Mesenchymal stem cell (in vitro differentiated cells and primary cell): ENCODE measurements around the gene PLXNC1.

Experiments
- DNase-seq: peaks from one replicate; pipeline ENCODE4 v3.0.0-alpha.2; 2013
- H2AFZ ChIP-seq: one replicate; pipeline ENCODE4 v1.6.1; 2013; ENCODE audit warnings: low read depth, mild to moderate bottlenecking, control low read depth, inconsistent platforms, low read length, moderate library complexity
- H2AK5ac ChIP-seq: 2 replicates; pipeline ENCODE4 v1.6.1; 2013; ENCODE audit warnings: low read length, moderate library complexity, mild to moderate bottlenecking, inconsistent platforms; ENCODE audit not compliant: severe bottlenecking
- H2BK120ac ChIP-seq: one replicate; pipeline ENCODE4 v1.6.1; 2013; ENCODE audit warnings: low read depth, mild to moderate bottlenecking, inconsistent platforms, low read length, moderate library complexity
- H2BK12ac ChIP-seq, 2 experiments: one replicate each; pipeline ENCODE4 v1.6.1; 2013; ENCODE audit warnings: inconsistent platforms in 2 of 2, low read length in 2 of 2, mild to moderate bottlenecking in 2 of 2, moderate library complexity in 2 of 2, control low read depth in 1 of 2
- H2BK15ac ChIP-seq: one replicate; pipeline ENCODE4 v1.6.1; 2013; ENCODE audit warnings: mild to moderate bottlenecking, low read depth, inconsistent platforms; ENCODE audit not compliant: poor library complexity, severe bottlenecking
- H2BK5ac ChIP-seq: 2 replicates; pipeline ENCODE4 v1.6.1; 2013; ENCODE audit warnings: low read depth, mild to moderate bottlenecking, low read length, control low read depth, inconsistent platforms; ENCODE audit not compliant: poor library complexity, severe bottlenecking
- H3K14ac ChIP-seq, 2 experiments: one replicate each; pipeline ENCODE4 v1.6.1; 2013; ENCODE audit warnings: inconsistent platforms in 2 of 2, low read length in 2 of 2, control low read depth in 1 of 2, mild to moderate bottlenecking in 1 of 2, moderate library complexity in 1 of 2
- H3K18ac ChIP-seq, 2 experiments: one replicate each; pipeline ENCODE4 v1.6.1; 2013; ENCODE audit warnings: inconsistent platforms in 2 of 2, low read length in 2 of 2, control low read depth in 1 of 2, low read depth in 1 of 2, mild to moderate bottlenecking in 1 of 2
- H3K23ac ChIP-seq, 2 experiments: one replicate each; pipeline ENCODE4 v1.6.1; 2013; ENCODE audit warnings: inconsistent platforms in 2 of 2, low read length in 2 of 2, mild to moderate bottlenecking in 2 of 2, moderate library complexity in 2 of 2, control low read depth in 1 of 2
- H3K27ac ChIP-seq: 2 replicates; pipeline ENCODE4 v1.5.1; 2013; ENCODE audit warnings: mild to moderate bottlenecking, moderate library complexity, low read length, control low read depth, inconsistent platforms; ENCODE audit not compliant: poor library complexity, severe bottlenecking
- H3K27me3 ChIP-seq, 2 experiments: 2 replicates each; pipeline versions ENCODE4 v1.6.1 to v1.7.0; 2013; ENCODE audit warnings: low read length in 2 of 2, mild to moderate bottlenecking in 2 of 2, moderate library complexity in 2 of 2, control low read depth in 1 of 2, inconsistent platforms in 1 of 2; ENCODE audit not compliant: control insufficient read depth in 1 of 2, insufficient read depth in 1 of 2
- H3K36me3 ChIP-seq, 2 experiments: 2 replicates each; pipeline versions ENCODE4 v1.6.1 to v1.7.0; 2013; ENCODE audit warnings: low read length in 2 of 2, control low read depth in 1 of 2, inconsistent platforms in 1 of 2, low read depth in 1 of 2, mild to moderate bottlenecking in 1 of 2; ENCODE audit not compliant: insufficient read depth in 2 of 2, control insufficient read depth in 1 of 2
- H3K4ac ChIP-seq, 2 experiments: one replicate each; pipeline ENCODE4 v1.6.1; 2013; ENCODE audit warnings: inconsistent platforms in 2 of 2, low read length in 2 of 2, mild to moderate bottlenecking in 2 of 2, moderate library complexity in 2 of 2, control low read depth in 1 of 2, low read depth in 1 of 2
- H3K4me1 ChIP-seq: 2 replicates; pipeline ENCODE4 v1.6.1; 2013; ENCODE audit warnings: low read depth, low read length, control low read depth; ENCODE audit not compliant: control insufficient read depth, insufficient read depth
- H3K4me2 ChIP-seq: 2 replicates; pipeline ENCODE4 v1.6.1; 2013; ENCODE audit warnings: low read length, mild to moderate bottlenecking, inconsistent platforms; ENCODE audit not compliant: poor library complexity, severe bottlenecking
- H3K4me3 ChIP-seq, 2 experiments: 2 replicates each; pipeline versions ENCODE4 v1.5.1 to v1.7.0; 2013; ENCODE audit warnings: low read length in 2 of 2, mild to moderate bottlenecking in 2 of 2, control low read depth in 1 of 2, low read depth in 1 of 2; ENCODE audit not compliant: insufficient read depth in 1 of 2
- H3K79me1 ChIP-seq: replicated peaks from 2 replicates; pipeline ENCODE4 v1.6.1; 2013; ENCODE audit warnings: mild to moderate bottlenecking, control low read depth, low read length, inconsistent platforms; ENCODE audit not compliant: poor library complexity, severe bottlenecking
- H3K9ac ChIP-seq: 2 replicates; pipeline ENCODE4 v1.7.0; 2013; ENCODE audit warnings: mild to moderate bottlenecking, low read length, moderate library complexity
- H3K9me3 ChIP-seq: 2 replicates; pipeline ENCODE4 v1.7.0; 2013; ENCODE audit warnings: mild to moderate bottlenecking, low read length; ENCODE audit not compliant: control insufficient read depth
- H4K8ac ChIP-seq: one replicate; pipeline ENCODE4 v1.6.1; 2013; ENCODE audit warnings: inconsistent platforms, mild to moderate bottlenecking, low read length, moderate library complexity
- H4K91ac ChIP-seq: one replicate; pipeline ENCODE4 v1.6.1; 2013; ENCODE audit warnings: mild to moderate bottlenecking, low read length, inconsistent platforms
- WGBS: methylation state at CpG from one replicate; pipeline ENCODE4 v1.1.7; 2013; ENCODE audit warnings: mixed read lengths; 5-methylcytosine and 5-hydroxymethylcytosine counted together

PLXNC1 gene

DNA sequence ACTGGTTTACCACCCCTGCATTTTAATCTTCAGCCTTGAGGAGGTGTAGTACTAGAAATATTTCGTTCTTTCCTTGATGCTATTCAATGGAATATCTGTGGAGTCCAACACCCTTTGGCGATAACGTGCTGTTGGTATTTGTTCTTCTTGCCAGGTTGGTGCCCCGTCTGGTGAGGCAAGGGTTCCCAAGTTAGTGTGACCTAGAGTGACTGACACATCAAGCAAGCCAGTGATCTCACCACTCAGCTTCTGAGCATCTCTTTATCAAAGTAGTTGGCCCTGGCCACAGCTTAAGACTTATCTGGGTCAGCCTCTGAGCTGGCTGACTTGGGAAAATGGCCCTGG is 60.2 kb downstream of the PLXNC1 start:
- Histone ChIP-seq H3K23ac (no peak overlapping the region), H2BK120ac (no peak overlapping the region), H2BK5ac (no peak overlapping the region), H2AK5ac (no peak overlapping the region), H2AFZ (no peak overlapping the region), H3K9me3 (no peaks in the 10 kb centered on the region), H3K27me3 (no peaks in the 10 kb centered on the region), H3K4me1 (peaks cover 1% of the 10 kb centered on the region), H3K79me1 (no peaks in the 10 kb centered on the region), H3K18ac (no peak overlapping the region), H3K9ac (peak overlapping the region; percentile 74), H3K14ac (no peak overlapping the region), H4K8ac (no peak overlapping the region), H2BK12ac (no peak overlapping the region), H3K4me2 (no peak overlapping the region), H4K91ac (no peak overlapping the region), H3K36me3 (no peaks in the 10 kb centered on the region), H3K4me3 (peak overlapping the region in 1 of 2 experiments; percentile 61), H2BK15ac (no peak overlapping the region), H3K4ac (no peak overlapping the region), H3K27ac (no peak overlapping the region)
- 98% methylated on average over 4 of the region's 4 CpGs for WGBS
- no peak for DNase-seq

DNA sequence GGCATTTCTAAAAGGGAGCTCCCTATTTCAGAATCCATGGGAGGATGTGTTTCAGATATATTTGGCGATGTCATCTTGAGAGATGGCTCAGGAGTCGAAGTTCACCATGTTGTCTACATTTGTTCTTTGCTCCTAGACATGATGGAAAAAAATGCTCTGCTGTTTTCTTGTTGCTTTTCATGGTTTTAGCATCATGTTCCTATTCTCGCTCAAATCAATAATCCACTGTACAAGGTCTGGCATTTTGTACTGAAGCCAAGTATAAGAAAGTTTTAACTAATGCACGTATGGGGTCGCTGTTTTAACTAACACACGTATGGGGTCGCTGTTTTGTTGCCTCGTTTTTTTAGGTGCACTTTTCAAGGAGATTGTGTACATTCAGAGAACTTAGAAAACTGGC is 60.9 kb downstream of the PLXNC1 start:
- no peaks in the 10 kb centered on the region for H3K36me3 ChIP-seq
- H3K23ac ChIP-seq, result no peak overlapping the region
- no peak overlapping the region for H4K91ac ChIP-seq
- no peak overlapping the region for H2BK5ac ChIP-seq
- H2BK15ac ChIP-seq, result no peak overlapping the region
- H3K9ac ChIP-seq, result no peak overlapping the region
- H2AFZ ChIP-seq, result no peak overlapping the region
- H3K14ac ChIP-seq, result no peak overlapping the region
- no peak overlapping the region for H2BK120ac ChIP-seq
- H4K8ac ChIP-seq, result no peak overlapping the region
- 86% methylated on average over 6 of the region's 8 CpGs for WGBS
- no peak overlapping the region for H3K4me2 ChIP-seq
- no peak overlapping the region for H3K18ac ChIP-seq
- no peak for DNase-seq
- no peak overlapping the region for H3K4me3 ChIP-seq
- no peak overlapping the region for H3K4ac ChIP-seq
- no peak overlapping the region for H3K27ac ChIP-seq
- H3K27me3 ChIP-seq, result no peaks in the 10 kb centered on the region
- H3K9me3 ChIP-seq, result no peaks in the 10 kb centered on the region
- H2AK5ac ChIP-seq, result no peak overlapping the region
- no peaks in the 10 kb centered on the region for H3K4me1 ChIP-seq
- H3K79me1 ChIP-seq, result no peaks in the 10 kb centered on the region
- no peak overlapping the region for H2BK12ac ChIP-seq

DNA sequence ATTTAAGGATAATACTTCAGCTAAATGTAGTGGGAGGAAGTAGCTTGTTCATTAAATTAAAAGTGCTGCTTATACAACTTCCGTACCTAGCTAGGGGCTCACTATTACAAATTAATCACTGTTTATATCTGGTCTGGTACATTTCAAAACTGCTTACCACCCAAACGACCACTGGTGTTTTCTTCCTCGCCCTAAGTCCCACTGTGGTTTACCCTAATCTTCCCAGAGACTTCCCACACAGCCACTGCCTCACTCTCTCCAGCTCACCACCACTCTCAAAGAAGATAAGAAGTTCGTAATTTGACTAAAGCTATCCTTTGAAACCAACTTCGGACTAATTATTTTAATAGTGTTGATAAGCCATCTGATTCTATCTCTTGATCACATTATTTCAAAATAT is 62.6 kb downstream of the PLXNC1 start:
- H3K79me1 ChIP-seq, result no peaks in the 10 kb centered on the region
- no peak overlapping the region for H2BK15ac ChIP-seq
- no peak overlapping the region for H3K27ac ChIP-seq
- no peak overlapping the region for H2AFZ ChIP-seq
- no peak overlapping the region for H2AK5ac ChIP-seq
- no peak overlapping the region for H3K4ac ChIP-seq
- no peaks in the 10 kb centered on the region for H3K9me3 ChIP-seq
- H3K4me1 ChIP-seq, result no peaks in the 10 kb centered on the region
- no peak overlapping the region for H2BK5ac ChIP-seq
- WGBS, result 73% methylated on average over 5 of the region's 5 CpGs
- H3K9ac ChIP-seq, result no peak overlapping the region
- H4K91ac ChIP-seq, result no peak overlapping the region
- no peaks in the 10 kb centered on the region for H3K36me3 ChIP-seq
- no peak overlapping the region for H2BK12ac ChIP-seq
- no peak for DNase-seq
- H3K14ac ChIP-seq, result no peak overlapping the region
- H3K4me3 ChIP-seq, result no peak overlapping the region
- H4K8ac ChIP-seq, result no peak overlapping the region
- H3K27me3 ChIP-seq, result no peaks in the 10 kb centered on the region
- H3K4me2 ChIP-seq, result no peak overlapping the region
- H3K23ac ChIP-seq, result no peak overlapping the region
- no peak overlapping the region for H2BK120ac ChIP-seq
- no peak overlapping the region for H3K18ac ChIP-seq

DNA sequence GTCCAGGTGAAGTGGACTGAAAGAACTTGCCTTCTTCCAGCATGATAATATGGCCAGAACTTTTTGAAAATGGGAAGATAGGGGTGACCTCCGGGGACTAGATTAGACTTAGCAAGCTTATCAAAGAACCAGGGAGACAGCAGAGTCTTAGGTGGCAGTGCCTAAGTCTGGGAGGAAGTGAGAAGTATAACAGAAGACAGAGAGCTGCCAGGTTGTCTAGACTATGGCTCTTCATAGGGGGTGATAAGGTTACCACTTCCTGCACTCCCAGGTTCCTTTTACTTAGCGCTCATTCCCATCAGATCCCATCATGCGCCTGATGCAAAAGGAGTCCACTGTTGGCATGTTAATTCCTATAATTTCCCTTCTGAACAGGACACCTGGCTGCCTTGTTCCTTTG is 69.9 kb downstream of the PLXNC1 start:
- no peak overlapping the region for H3K4me2 ChIP-seq
- peaks cover 0 to 4% of the 10 kb centered on the region in 2 experiments for H3K36me3 ChIP-seq
- no peak overlapping the region for H3K14ac ChIP-seq
- no peaks in the 10 kb centered on the region for H3K4me1 ChIP-seq
- no peak overlapping the region for H3K9ac ChIP-seq
- no peak for DNase-seq
- no peak overlapping the region for H2BK15ac ChIP-seq
- H3K18ac ChIP-seq, result no peak overlapping the region
- H3K79me1 ChIP-seq, result no peaks in the 10 kb centered on the region
- no peak overlapping the region for H4K91ac ChIP-seq
- peaks cover 0 to 4% of the 10 kb centered on the region in 2 experiments for H3K27me3 ChIP-seq
- H2BK120ac ChIP-seq, result no peak overlapping the region
- H3K4me3 ChIP-seq, result no peak overlapping the region
- no peak overlapping the region for H3K4ac ChIP-seq
- H4K8ac ChIP-seq, result no peak overlapping the region
- no peak overlapping the region for H3K23ac ChIP-seq
- no peaks in the 10 kb centered on the region for H3K9me3 ChIP-seq
- H2AFZ ChIP-seq, result no peak overlapping the region
- WGBS, result 89% methylated on average over 3 of the region's 3 CpGs
- H2BK5ac ChIP-seq, result no peak overlapping the region
- H2AK5ac ChIP-seq, result no peak overlapping the region
- no peak overlapping the region for H2BK12ac ChIP-seq
- H3K27ac ChIP-seq, result no peak overlapping the region
